Fibroblast of lung (primary cell): ENCODE measurements around the gene P2RX4. TPM values are rescaled to one million over a fixed set of nuclear protein-coding genes. Genes with fewer than 3 reads are reported as not detected.

Source experiments
- DNase-seq, 2 donors: peaks; one replicate each; pipeline versions ENCODE4 v3.0.0 to v3.0.0-alpha.2; 2010; ENCODE audit warnings: low read depth in 2 of 2
- H2AFZ ChIP-seq: 2 replicates; pipeline ENCODE4 v1.5.1; 2012; ENCODE audit warnings: low read length, control low read depth, inconsistent platforms
- H3K27ac ChIP-seq: 2 replicates; pipeline ENCODE4 v1.5.1; 2011; ENCODE audit warnings: low read length, control low read depth; ENCODE audit not compliant: insufficient read depth
- H3K27me3 ChIP-seq: 2 replicates; pipeline ENCODE4 v1.5.1; 2011; ENCODE audit warnings: mild to moderate bottlenecking, low read length; ENCODE audit not compliant: control insufficient read depth, insufficient read depth
- H3K36me3 ChIP-seq: 2 replicates; pipeline ENCODE4 v1.5.1; 2011; ENCODE audit warnings: low read length; ENCODE audit not compliant: control insufficient read depth, insufficient read depth
- H3K4me1 ChIP-seq: 2 replicates; pipeline ENCODE4 v1.5.1; 2011; ENCODE audit warnings: low read length; ENCODE audit not compliant: control insufficient read depth, insufficient read depth; ENCODE audit errors: extremely low read depth
- H3K4me2 ChIP-seq: 2 replicates; pipeline ENCODE4 v1.5.1; 2011; ENCODE audit warnings: low read length, control low read depth; ENCODE audit not compliant: insufficient read depth; ENCODE audit errors: extremely low read depth
- H3K4me3 ChIP-seq, 4 experiments: fragments of 200-600 bp in 1 of 4; sonication (generic) in 1 of 4; replicated peaks in 1 of 4; 2 replicates each; pipeline ENCODE4 v1.5.1; 2011 to 2016; ENCODE audit warnings: low read length in 4 of 4, low read depth in 3 of 4, mild to moderate bottlenecking in 3 of 4, control low read depth in 2 of 4, inconsistent platforms in 1 of 4, mixed read lengths in 1 of 4; ENCODE audit not compliant: insufficient read depth in 1 of 4; ENCODE audit errors: control extremely low read depth in 1 of 4
- H3K79me2 ChIP-seq: 2 replicates; pipeline ENCODE4 v1.5.1; 2012; ENCODE audit warnings: mild to moderate bottlenecking, low read length, inconsistent platforms; ENCODE audit not compliant: control insufficient read depth, insufficient read depth
- H3K9ac ChIP-seq: 2 replicates; pipeline ENCODE4 v1.5.1; 2011; ENCODE audit warnings: mild to moderate bottlenecking, low read length, control low read depth; ENCODE audit not compliant: insufficient read depth
- H3K9me3 ChIP-seq: 2 replicates; pipeline ENCODE4 v1.5.1; 2012; ENCODE audit warnings: low read depth, low read length; ENCODE audit not compliant: control insufficient read depth, insufficient read depth
- H4K20me1 ChIP-seq: 2 replicates; pipeline ENCODE4 v1.5.1; 2011; ENCODE audit warnings: low read length; ENCODE audit not compliant: control insufficient read depth, insufficient read depth; ENCODE audit errors: extremely low read depth
- CTCF ChIP-seq, 2 donors: IDR thresholded peaks in 1 of 2; conservative IDR thresholded peaks in 1 of 2; 1 replicate in 1 of 2; 2 replicates in 1 of 2; pipeline ENCODE4 v1.5.1; 2011 to 2012; ENCODE audit warnings: low read length in 2 of 2, control low read depth in 1 of 2, inconsistent platforms in 1 of 2, low read depth in 1 of 2, mild to moderate bottlenecking in 1 of 2
- EZH2 ChIP-seq: IDR thresholded peaks from 2 replicates; pipeline ENCODE4 v1.5.1; 2012; ENCODE audit warnings: low read length, control low read depth, mild to moderate bottlenecking; ENCODE audit errors: missing control alignments
- polyA plus RNA-seq, 2 donors: library from polyadenylated mRNA; depleted of rRNA in 1 of 2; stranded (reverse) in 1 of 2; unstranded in 1 of 2; fragments of >200 nt; gene quantifications; 2 replicates each; pipeline ENCODE4 v1.2.1, GENCODE V29; 2011 to 2012; ENCODE audit warnings: missing spikeins in 1 of 2
- total RNA-seq: library from RNA; depleted of rRNA; stranded (reverse); fragments of >200 nt; gene quantifications from 2 replicates; pipeline ENCODE4 v1.2.1, GENCODE V29; 2014

P2RX4 gene
- total and polyA plus RNA-seq, 2 donors (not counting 1 experiment from before 2014, with no cell fraction given), result 27.2 to 59.8 TPM

- H3K79me2 ChIP-seq, result no peaks in the 10 kb centered on the region
- no peak for DNase-seq
- peaks cover 5% of the 10 kb centered on the region for H3K4me1 ChIP-seq
- H2AFZ ChIP-seq, result no peak overlapping the region
- TF ChIP-seq EZH2, result no peak
- no peak for TF ChIP-seq CTCF (conservative IDR thresholded peaks at IDR 0.05 in 1 of 2, IDR thresholded peaks at IDR 0.05 in 1 of 2; ENCODE audit: low read depth in 1 of 2, low read length in 2 of 2)
- no peak overlapping the region for H3K27ac ChIP-seq
- no peak overlapping the region for H3K9ac ChIP-seq
- no peak overlapping the region for H3K4me3 ChIP-seq
- H4K20me1 ChIP-seq, result no peaks in the 10 kb centered on the region
- H3K9me3 ChIP-seq, result no peaks in the 10 kb centered on the region
- H3K27me3 ChIP-seq, result no peaks in the 10 kb centered on the region
- no peak overlapping the region for H3K4me2 ChIP-seq
- H3K36me3 ChIP-seq, result peaks cover 13% of the 10 kb centered on the region
These were observed 35.1 kb downstream of the P2RX4 start for GRCh38 chr12:121245031-121245430.

DNA sequence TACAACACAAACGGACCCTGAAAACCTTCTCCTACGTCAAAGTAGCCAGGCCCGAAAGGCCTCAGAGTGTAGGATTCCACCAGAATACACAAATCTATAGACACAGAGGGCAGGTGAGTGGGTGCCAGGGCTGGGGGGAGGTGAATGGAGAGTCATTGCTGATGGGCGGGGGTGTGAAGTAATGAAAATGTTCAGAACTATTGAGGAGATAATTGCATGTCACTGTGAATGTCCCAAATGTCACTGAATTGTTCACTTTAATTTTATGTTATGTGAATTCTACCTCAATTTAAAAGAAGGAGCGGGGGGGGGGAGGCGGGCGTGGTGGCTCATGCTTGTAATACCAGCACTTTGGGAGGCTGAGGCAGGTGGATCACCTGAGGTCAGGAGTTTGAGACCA, 36.0 kb downstream of the P2RX4 start:
- no peaks in the 10 kb centered on the region for H3K27me3 ChIP-seq
- H3K4me2 ChIP-seq, result no peak overlapping the region
- H2AFZ ChIP-seq, result no peak overlapping the region

GRCh38 chr12:121246893-121247557, 37.1 kb downstream of the P2RX4 start:
- Histone ChIP-seq H3K27me3 (no peaks in the 10 kb centered on the region), H3K27ac (no peak overlapping the region), H3K4me3 (no peak overlapping the region), H4K20me1 (no peaks in the 10 kb centered on the region), H3K9ac (no peak overlapping the region), H3K4me2 (no peak overlapping the region), H3K9me3 (no peaks in the 10 kb centered on the region), H3K4me1 (no peaks in the 10 kb centered on the region), H3K36me3 (peaks cover 19% of the 10 kb centered on the region), H3K79me2 (no peaks in the 10 kb centered on the region), H2AFZ (no peak overlapping the region)
- no peak for DNase-seq
- no peak for TF ChIP-seq EZH2
- TF ChIP-seq CTCF (conservative IDR thresholded peaks at IDR 0.05 in 1 of 2, IDR thresholded peaks at IDR 0.05 in 1 of 2; ENCODE audit: low read depth in 1 of 2, low read length in 2 of 2), result no peak

More for the DNA sequence above, 36.0 kb downstream of the P2RX4 start:
- H4K20me1 ChIP-seq, result no peaks in the 10 kb centered on the region
- no peak overlapping the region for H3K4me3 ChIP-seq
- H3K9me3 ChIP-seq, result no peaks in the 10 kb centered on the region
- DNase-seq, result no peak
- no peak for TF ChIP-seq CTCF (conservative IDR thresholded peaks at IDR 0.05 in 1 of 2, IDR thresholded peaks at IDR 0.05 in 1 of 2; ENCODE audit: low read depth in 1 of 2, low read length in 2 of 2)
- no peak for TF ChIP-seq EZH2
- H3K79me2 ChIP-seq, result no peaks in the 10 kb centered on the region
- no peak overlapping the region for H3K9ac ChIP-seq
- H3K36me3 ChIP-seq, result peaks cover 17% of the 10 kb centered on the region
- H3K4me1 ChIP-seq, result peaks cover 3% of the 10 kb centered on the region
- no peak overlapping the region for H3K27ac ChIP-seq
